Ectodermal cell (in vitro differentiated cells): ENCODE data around the gene SNAPC4.

ENCODE experiments used
- H3K27ac ChIP-seq: 2 replicates; pipeline ENCODE4 v1.7.0; 2013; ENCODE audit warnings: mild to moderate bottlenecking, low read depth, low read length; ENCODE audit not compliant: insufficient read depth, poor library complexity, severe bottlenecking
- H3K27me3 ChIP-seq: 2 replicates; pipeline ENCODE4 v1.7.0; 2013; ENCODE audit warnings: mild to moderate bottlenecking, low read length; ENCODE audit not compliant: insufficient read depth, control insufficient read depth, poor library complexity, severe bottlenecking
- H3K36me3 ChIP-seq: one replicate; pipeline ENCODE4 v1.7.0; 2013; ENCODE audit warnings: low read length; ENCODE audit not compliant: control insufficient read depth, insufficient read depth
- H3K4me1 ChIP-seq: one replicate; pipeline ENCODE4 v1.7.0; 2013; ENCODE audit warnings: low read length; ENCODE audit not compliant: control insufficient read depth, insufficient read depth
- H3K4me3 ChIP-seq: 2 replicates; pipeline ENCODE4 v1.7.0; 2013; ENCODE audit warnings: low read depth, low read length, control low read depth; ENCODE audit not compliant: insufficient read depth
- H3K9me3 ChIP-seq: 2 replicates; pipeline ENCODE4 v1.7.0; 2013; ENCODE audit warnings: mild to moderate bottlenecking, low read length, moderate library complexity; ENCODE audit not compliant: control insufficient read depth
- WGBS, 2 experiments: methylation state at CpG; one replicate each; pipeline ENCODE4 v1.1.7; 2013; ENCODE audit warnings: missing lambda C conversion rate in 2 of 2; 5-methylcytosine and 5-hydroxymethylcytosine counted together

SNAPC4 gene

DNA sequence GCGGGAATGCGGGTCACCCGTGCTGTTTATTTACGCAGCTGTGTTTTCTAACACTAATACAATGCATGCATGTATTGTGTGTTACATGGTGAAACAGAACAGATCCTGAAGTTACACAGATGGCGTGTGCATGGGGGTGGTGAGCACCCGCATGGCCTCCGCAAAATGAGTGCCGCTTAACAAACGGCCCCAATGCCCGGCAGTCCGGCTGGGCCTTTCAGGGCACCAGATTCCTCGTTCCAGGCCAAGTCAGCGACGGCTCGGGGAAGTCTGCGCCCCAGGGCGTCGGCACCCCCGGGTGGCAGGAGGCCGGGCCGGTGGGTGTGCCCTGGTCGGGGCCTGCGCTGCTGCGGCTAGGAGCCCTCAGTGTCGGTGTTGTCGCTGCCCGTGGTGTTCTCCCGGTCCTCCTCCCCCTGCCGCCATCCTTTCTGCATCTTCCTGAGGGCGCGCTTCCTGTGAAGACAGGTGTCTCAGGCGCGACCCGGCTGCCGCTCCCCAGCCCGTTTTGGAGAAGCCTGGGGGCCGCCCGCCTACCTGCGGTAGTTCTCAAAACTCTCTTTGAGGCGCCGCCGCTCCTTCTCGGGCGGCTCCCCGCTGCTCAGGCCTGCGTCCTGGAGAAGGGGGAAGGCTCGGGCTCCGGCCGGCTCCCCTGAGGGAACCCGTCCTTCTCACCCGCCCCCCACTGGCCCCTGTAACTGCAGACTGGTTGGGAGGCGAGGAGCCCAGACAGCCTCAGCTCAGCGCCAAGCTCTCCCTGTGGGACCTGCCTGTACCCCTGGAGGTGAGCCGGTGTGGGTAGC is 35.8 kb downstream of the SNAPC4 start:
- Histone ChIP-seq H3K9me3 (no peaks in the 10 kb centered on the region), H3K4me1 (peaks cover 5% of the 10 kb centered on the region), H3K4me3 (no peak overlapping the region), H3K36me3 (no peaks in the 10 kb centered on the region), H3K27me3 (no peaks in the 10 kb centered on the region), H3K27ac (no peak overlapping the region)
- 85% methylated on average over 54 of the region's 54 CpGs for WGBS, 2 experiments

DNA sequence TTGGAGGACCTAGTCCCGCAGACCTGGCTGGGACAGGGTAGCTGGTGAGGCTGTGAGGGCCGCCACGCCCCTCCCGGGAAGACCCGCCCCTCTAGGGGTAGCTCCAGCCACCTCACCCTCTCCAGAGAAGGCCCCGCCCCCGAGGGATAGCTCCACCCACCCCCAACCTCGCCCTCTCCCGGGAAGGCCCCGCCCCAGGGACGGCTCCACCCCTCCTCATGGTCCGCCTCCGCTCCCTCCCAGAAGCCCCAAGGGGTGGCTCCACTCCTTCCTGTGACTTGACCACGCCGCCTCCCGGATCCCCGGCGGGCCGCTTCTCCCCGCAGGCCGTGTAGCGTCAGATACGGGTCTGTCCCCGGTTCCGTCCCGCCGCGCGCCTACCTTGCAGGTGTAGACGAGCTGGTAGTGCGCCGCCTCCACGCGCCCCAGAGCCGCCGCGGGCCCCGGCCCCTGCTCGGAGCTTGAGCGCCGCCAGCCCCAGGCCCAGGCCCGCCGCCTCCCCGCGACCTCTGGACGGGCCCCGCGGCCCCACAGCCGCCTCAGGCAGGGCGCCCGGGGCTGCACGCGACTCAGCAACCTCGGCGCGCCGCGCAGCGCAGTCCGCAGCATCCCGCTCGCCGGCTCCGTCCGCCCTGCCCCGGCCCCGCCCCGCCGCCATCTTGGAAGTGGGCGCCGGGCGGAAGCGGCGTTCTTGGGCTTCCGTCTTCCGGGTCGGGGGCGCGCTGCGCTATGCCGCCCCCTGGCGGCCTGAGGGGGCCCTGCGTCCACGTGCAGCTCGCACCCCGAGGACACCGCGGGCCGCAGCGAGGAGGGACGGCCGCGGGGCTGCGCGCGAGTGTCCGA is 36.6 kb downstream of the SNAPC4 start, which contains the start of gene DNLZ:
DNLZ (minus strand) TSS at position 639 of the 843 bp plus-strand sequence; CDS start at position 609, 30 bp downstream.
- Histone ChIP-seq H3K9me3 (no peaks in the 10 kb centered on the region), H3K4me1 (peaks cover 5% of the 10 kb centered on the region), H3K4me3 (peak within 1 kb of the TSS; percentile 86), H3K27ac (peak within 1 kb of the TSS; percentile 60), H3K36me3 (no peaks in the 10 kb centered on the region), H3K27me3 (no peaks in the 10 kb centered on the region)
- 2% methylated on average over 96 to 97 of the region's 97 CpGs for WGBS, 2 experiments

- H3K4me1 ChIP-seq: peaks cover 5% of the 10 kb centered on the region
- no peak overlapping the region for H3K27ac ChIP-seq
- 94 to 95% methylated on average over 5 to 6 of the region's 6 CpGs for WGBS, 2 experiments
- H3K4me3 ChIP-seq: no peak overlapping the region
- no peaks in the 10 kb centered on the region for H3K27me3 ChIP-seq
- H3K9me3 ChIP-seq: no peaks in the 10 kb centered on the region
- H3K36me3 ChIP-seq: no peaks in the 10 kb centered on the region
Observed at GRCh38 chr9:136362450-136362784, 37.6 kb downstream of the SNAPC4 start.

GRCh38 chr9:136361754-136362449 is 38.1 kb downstream of the SNAPC4 start:
- H3K27me3 ChIP-seq: no peaks in the 10 kb centered on the region
- H3K9me3 ChIP-seq: no peaks in the 10 kb centered on the region
- 91% methylated on average over 26 of the region's 26 CpGs for WGBS, 2 experiments
- no peak overlapping the region for H3K27ac ChIP-seq
- H3K4me3 ChIP-seq: no peak overlapping the region
- H3K4me1 ChIP-seq: peaks cover 5% of the 10 kb centered on the region
- H3K36me3 ChIP-seq: no peaks in the 10 kb centered on the region

DNA sequence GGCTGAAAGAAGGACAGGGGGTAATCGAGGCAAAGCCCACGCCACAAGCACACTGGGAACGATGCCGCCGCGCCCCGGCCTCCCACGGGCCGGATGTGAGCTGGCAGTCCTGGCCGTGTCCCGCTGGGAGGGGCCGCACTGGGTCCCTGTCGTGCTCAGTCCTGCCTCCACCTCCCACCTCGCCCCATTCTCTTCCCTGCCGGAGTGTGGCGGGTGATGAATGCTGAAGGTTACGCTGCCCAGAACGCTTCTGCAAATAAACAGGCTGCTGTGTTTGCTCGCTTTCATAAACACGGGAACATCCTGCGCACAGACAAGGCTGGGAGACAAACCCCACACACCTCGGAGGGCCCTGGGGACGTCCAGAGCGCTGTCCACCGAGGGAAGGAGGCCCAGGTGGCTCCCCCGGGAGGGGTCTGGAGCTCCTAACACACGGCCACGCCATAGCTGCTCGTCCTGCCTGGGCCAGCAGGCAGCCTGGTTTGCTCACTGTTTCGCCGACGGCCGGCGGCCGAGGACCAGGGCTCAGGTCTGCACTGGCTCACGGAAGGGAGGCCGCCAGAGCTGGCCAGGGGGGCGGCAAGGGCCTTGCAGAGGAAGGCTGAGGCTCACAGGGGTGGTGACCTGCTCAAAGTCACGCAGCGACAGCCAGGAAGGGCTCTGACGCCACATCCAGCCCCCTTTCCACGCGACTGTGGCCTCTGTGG is 38.8 kb downstream of the SNAPC4 start:
- 92 to 93% methylated on average over 43 of the region's 43 CpGs for WGBS, 2 experiments
- no peak overlapping the region for H3K4me3 ChIP-seq
- H3K27ac ChIP-seq: no peak overlapping the region

DNA sequence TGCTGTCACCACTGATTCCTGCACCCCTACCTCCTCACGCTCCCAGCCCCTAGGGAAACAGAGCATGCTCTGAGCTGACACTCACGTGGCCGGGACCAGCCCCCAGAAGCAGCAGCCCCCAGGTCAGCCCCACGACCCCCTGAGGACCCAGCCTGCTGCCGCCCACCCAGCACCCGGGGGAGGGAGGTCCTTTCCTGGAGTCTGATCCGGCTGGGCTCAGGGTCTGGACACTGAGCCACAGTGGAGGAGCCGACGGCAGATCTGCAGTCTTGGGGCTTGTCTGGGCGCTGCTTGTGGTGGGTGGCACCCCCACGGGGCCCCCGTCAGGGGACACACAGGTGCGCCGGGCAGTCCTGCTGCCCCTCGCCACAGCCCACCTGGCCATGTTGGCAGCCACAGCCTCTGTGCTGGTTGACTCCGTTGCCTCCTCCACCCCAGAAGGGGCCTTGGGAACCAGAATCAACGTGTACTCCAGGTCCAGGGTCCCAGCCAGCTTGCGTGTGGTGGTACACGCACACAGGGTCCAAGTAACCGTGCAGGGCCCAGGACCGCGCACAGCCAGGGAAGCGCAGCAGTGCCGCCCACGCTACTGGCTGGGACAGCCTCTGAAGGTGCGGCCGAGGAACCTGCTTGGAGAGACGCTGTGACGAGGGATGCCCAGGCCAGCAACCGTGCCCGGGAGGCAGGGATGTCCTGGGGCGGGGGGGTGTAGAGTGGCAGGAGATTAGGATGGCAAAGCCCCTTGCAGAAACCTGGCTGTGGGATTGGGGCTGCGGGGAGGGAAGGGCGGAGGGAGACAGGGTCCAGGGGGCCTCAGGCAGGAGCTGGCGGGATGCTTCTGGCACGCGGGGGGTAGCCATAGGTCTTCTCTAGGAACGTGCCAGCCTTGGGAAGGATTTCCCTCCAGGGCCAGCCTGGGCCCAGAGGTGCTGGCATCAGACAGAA is 39.9 kb downstream of the SNAPC4 start:
- no peaks in the 10 kb centered on the region for H3K9me3 ChIP-seq
- H3K4me3 ChIP-seq: no peak overlapping the region
- peaks cover 5% of the 10 kb centered on the region for H3K4me1 ChIP-seq
- no peaks in the 10 kb centered on the region for H3K36me3 ChIP-seq
- WGBS, 2 experiments: 92% methylated on average over 38 of the region's 38 CpGs
- no peak overlapping the region for H3K27ac ChIP-seq
- no peaks in the 10 kb centered on the region for H3K27me3 ChIP-seq

More for the DNA sequence above, 38.8 kb downstream of the SNAPC4 start:
- Histone ChIP-seq H3K36me3 (no peaks in the 10 kb centered on the region), H3K4me1 (peaks cover 5% of the 10 kb centered on the region), H3K27me3 (no peaks in the 10 kb centered on the region), H3K9me3 (no peaks in the 10 kb centered on the region)

- Histone ChIP-seq H3K4me3 (no peak overlapping the region), H3K27ac (no peak overlapping the region), H3K36me3 (no peaks in the 10 kb centered on the region), H3K4me1 (peaks cover 5% of the 10 kb centered on the region), H3K27me3 (no peaks in the 10 kb centered on the region), H3K9me3 (no peaks in the 10 kb centered on the region)
- WGBS, 2 experiments: 88 to 91% methylated on average over 2 of the region's 2 CpGs
Observed at GRCh38 chr9:136358888-136359287, 41.1 kb downstream of the SNAPC4 start.

DNA sequence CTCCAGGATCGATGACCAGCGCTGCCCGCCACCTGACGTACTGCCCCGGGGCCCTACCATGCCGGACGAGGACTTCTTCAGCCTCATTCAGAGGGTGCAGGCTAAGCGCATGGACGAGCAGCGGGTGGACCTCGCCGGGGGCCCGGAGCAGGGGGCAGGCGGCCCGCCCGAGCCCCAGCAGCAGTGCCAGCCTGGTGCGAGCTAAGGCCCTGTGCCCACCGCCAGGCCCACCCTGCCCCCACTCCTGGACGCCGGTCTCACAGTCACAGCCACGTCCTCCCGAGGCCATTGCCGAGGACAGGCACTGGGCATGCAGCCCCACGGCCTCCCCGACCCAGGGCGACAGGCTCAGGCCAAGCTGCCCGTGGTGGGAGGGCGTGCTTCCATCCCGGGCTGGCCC is 42.0 kb downstream of the SNAPC4 start:
- WGBS, 2 experiments: 95 to 96% methylated on average over 29 of the region's 29 CpGs
- no peaks in the 10 kb centered on the region for H3K27me3 ChIP-seq
- no peaks in the 10 kb centered on the region for H3K36me3 ChIP-seq
- peaks cover 5% of the 10 kb centered on the region for H3K4me1 ChIP-seq
- H3K4me3 ChIP-seq: no peak overlapping the region
- H3K9me3 ChIP-seq: no peaks in the 10 kb centered on the region
- no peak overlapping the region for H3K27ac ChIP-seq

- WGBS, 2 experiments: 93 to 96% methylated on average over 22 of the region's 22 CpGs
- H3K27ac ChIP-seq: no peak overlapping the region
- no peak overlapping the region for H3K4me3 ChIP-seq
- no peaks in the 10 kb centered on the region for H3K9me3 ChIP-seq
- H3K27me3 ChIP-seq: no peaks in the 10 kb centered on the region
- no peaks in the 10 kb centered on the region for H3K4me1 ChIP-seq
- H3K36me3 ChIP-seq: no peaks in the 10 kb centered on the region
Observed at GRCh38 chr9:136357202-136357725, 42.7 kb downstream of the SNAPC4 start.
